DMS153 treated with DMSO at 0.1 percent for 48 hours (cell line): ENCODE data around the gene TRMT1.
A peak's percentile ranks its signal among the peaks of the same experiment; 100 is the strongest.

Experiments
- DNase-seq: peaks from one replicate; lab custom pipeline; 2025; ENCODE audit not compliant: unreplicated experiment; lab: John Stamatoyannopoulos, UW

TRMT1 gene

GRCh38 chr19:13103581-13104359 lies 12.8 kb downstream of the TRMT1 start:
- no peak for DNase-seq

- no peak for DNase-seq
These were observed 13.6 kb downstream of the TRMT1 start, which contains the start of gene LYL1 for GRCh38 chr19:13102666-13103580. TSS of gene LYL1 (minus strand) at chr19:13102858. CDS start at chr19:13101171, 1,687 bp downstream.

GRCh38 chr19:13102416-13102665 lies 14.2 kb downstream of the TRMT1 start:
- DNase-seq = no peak

- no peak for DNase-seq
These were observed 14.7 kb downstream of the TRMT1 start for GRCh38 chr19:13101590-13102415.

- no peak for DNase-seq
These were observed 15.5 kb downstream of the TRMT1 start for GRCh38 chr19:13100841-13101589.

GRCh38 chr19:13100031-13100588 lies 16.4 kb downstream of the TRMT1 start:
- no peak for DNase-seq

GRCh38 chr19:13099073-13099999 lies 17.2 kb downstream of the TRMT1 start:
- DNase-seq = peak; percentile 65

- DNase-seq = no peak
These were observed 18.1 kb downstream of the TRMT1 start for GRCh38 chr19:13098277-13099072.

- no peak for DNase-seq
These were observed 18.9 kb downstream of the TRMT1 start for GRCh38 chr19:13097463-13098258.

- no peak for DNase-seq
These were observed 19.5 kb downstream of the TRMT1 start for GRCh38 chr19:13097033-13097462.

- no peak for DNase-seq
These were observed 20.3 kb downstream of the TRMT1 start for GRCh38 chr19:13095934-13096927.

- DNase-seq = no peak
These were observed 21.2 kb downstream of the TRMT1 start for GRCh38 chr19:13095393-13095784.

GRCh38 chr19:13094771-13095392 lies 21.7 kb downstream of the TRMT1 start:
- DNase-seq = no peak

- no peak for DNase-seq
These were observed 22.4 kb downstream of the TRMT1 start for GRCh38 chr19:13094106-13094504.

GRCh38 chr19:13093407-13094105 lies 23.0 kb downstream of the TRMT1 start:
- DNase-seq = peak; percentile 73
